Measurements from ENCODE around the gene CARMIL1. TPM values are rescaled to one million over a fixed set of nuclear protein-coding genes. Genes with fewer than 3 reads are reported as not detected.

Gene CARMIL1
- total RNA-seq, 1 experiment from 2014 or later: 23.6 TPM

GRCh38 chr6:25544833-25545232, 265.7 kb downstream of the CARMIL1 start:
- no peaks in the 10 kb centered on the region for H3K23me2 ChIP-seq (ENCODE audit: insufficient read length, low read depth, low read length, poor library complexity, severe bottlenecking)
- H4K5ac ChIP-seq (ENCODE audit: insufficient read length, low read depth, low read length): no peak overlapping the region
- H2BK120ac ChIP-seq (ENCODE audit: low read depth, low read length, poor library complexity, severe bottlenecking): no peak overlapping the region
- no peak overlapping the region for H3K18ac ChIP-seq (ENCODE audit: insufficient read length, low read depth, low read length)
- no peak overlapping the region for H3K14ac ChIP-seq (ENCODE audit: insufficient read depth, low read length)
- H2BK20ac ChIP-seq (ENCODE audit: low read depth, low read length, poor library complexity, severe bottlenecking): no peak overlapping the region
- H3K27me3 ChIP-seq (ENCODE audit: insufficient read depth, low read length): no peaks in the 10 kb centered on the region
- no peak overlapping the region for H2BK5ac ChIP-seq (ENCODE audit: insufficient read length, low read length)
- TF ChIP-seq CTCF (conservative IDR thresholded peaks at IDR 0.05): no peak
- no peak overlapping the region for H3K23ac ChIP-seq (ENCODE audit: insufficient read length, low read depth, low read length)
- no peak overlapping the region for H4K8ac ChIP-seq (replicated peaks; ENCODE audit: insufficient read length, low read depth, low read length)
- no peaks in the 10 kb centered on the region for H3K9me3 ChIP-seq (ENCODE audit: control insufficient read depth, low read depth, low read length)
- H3K27ac ChIP-seq (ENCODE audit: insufficient read length, low read depth, low read length): no peak overlapping the region
- H3K9ac ChIP-seq (ENCODE audit: extremely low read depth, insufficient read length, low read length): no peak overlapping the region
- H4K91ac ChIP-seq (ENCODE audit: insufficient read length, low read depth, low read length): no peak overlapping the region
- Mint-ChIP-seq H3K9me3 (no peaks in the 10 kb centered on the region), H3K4me1 (no peaks in the 10 kb centered on the region), H3K4me3 (no peak overlapping the region), H3K27ac (no peak overlapping the region), H3K36me3 (ENCODE audit: insufficient read depth in 1 of 3, low read depth in 3 of 3) (peaks cover 5 to 19% (median 11%) of the 10 kb centered on the region in 3 experiments; a peak in 6 of 7 replicates), H3K27me3 (ENCODE audit: low read depth) (no peaks in the 10 kb centered on the region)
- no peak overlapping the region for H3K4me2 ChIP-seq (ENCODE audit: insufficient read depth, insufficient read length, low read length)
- no peak overlapping the region for H3K56ac ChIP-seq (ENCODE audit: insufficient read length, low read depth, low read length)
- DNase-seq: no peak
- no peak overlapping the region for H2BK15ac ChIP-seq (ENCODE audit: low read depth, low read length)
- H3K4me1 ChIP-seq (ENCODE audit: insufficient read depth, low read length): no peaks in the 10 kb centered on the region
- H3T11ph ChIP-seq (ENCODE audit: low read length): no peak overlapping the region
- no peaks in the 10 kb centered on the region for H4K20me1 ChIP-seq (ENCODE audit: control insufficient read depth, insufficient read depth, insufficient read length)
- H3K79me2 ChIP-seq (ENCODE audit: insufficient read depth, low read length): no peaks in the 10 kb centered on the region
- no peak overlapping the region for H2BK12ac ChIP-seq (ENCODE audit: insufficient read length, low read depth, low read length)
- no peaks in the 10 kb centered on the region for H3K79me1 ChIP-seq (ENCODE audit: insufficient read depth, low read depth, low read length, poor library complexity, severe bottlenecking)
- H2AK5ac ChIP-seq (ENCODE audit: insufficient read length, low read length): no peak overlapping the region
- H2AFZ ChIP-seq (ENCODE audit: low read length): no peak overlapping the region
- H3K4ac ChIP-seq (ENCODE audit: low read depth, low read length): no peak overlapping the region

Measured in H9 (cell line).